ENCODE data around the gene PPP2R2B. TPM values are rescaled to one million over a fixed set of nuclear protein-coding genes. Genes with fewer than 3 reads are reported as not detected.

The PPP2R2B gene
- total and polyA plus RNA-seq, 2 donors (not counting 1 experiment from before 2014, with no cell fraction given), result 0.67 to 1.5 TPM

DNA sequence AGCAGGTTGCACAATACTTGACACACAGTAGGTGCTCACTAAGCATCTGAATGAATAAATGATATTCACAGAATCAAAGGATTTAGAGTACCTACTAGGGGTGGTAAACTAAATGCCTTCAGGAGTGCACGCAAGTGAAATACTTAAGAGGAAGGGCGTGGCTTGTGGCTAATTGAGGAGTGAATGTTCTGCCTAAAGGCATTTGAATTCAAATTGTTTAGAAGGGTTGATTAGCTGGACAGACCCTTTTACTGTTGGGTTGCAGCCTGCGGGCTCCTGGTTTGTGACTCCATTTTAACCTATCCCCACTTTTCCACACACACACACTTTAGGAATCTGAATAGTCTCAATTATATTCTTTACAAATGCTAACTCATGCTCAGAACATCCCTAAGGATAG, 63.1 kb downstream of the PPP2R2B start:
- Histone ChIP-seq H2AFZ (ENCODE audit: low read length) (no peak overlapping the region), H3K9me3 (ENCODE audit: control insufficient read depth, insufficient read depth, low read depth, low read length) (no peaks in the 10 kb centered on the region), H3K4me3 (replicated peaks in 1 of 4; ENCODE audit: control extremely low read depth in 1 of 4, insufficient read depth in 1 of 4, low read depth in 3 of 4, low read length in 4 of 4) (no peak overlapping the region), H3K4me2 (ENCODE audit: extremely low read depth, insufficient read depth, low read length) (no peak overlapping the region), H3K4me1 (ENCODE audit: control insufficient read depth, extremely low read depth, insufficient read depth, low read length) (no peaks in the 10 kb centered on the region), H3K79me2 (ENCODE audit: control insufficient read depth, insufficient read depth, low read length) (no peaks in the 10 kb centered on the region), H3K9ac (ENCODE audit: insufficient read depth, low read length) (no peak overlapping the region), H4K20me1 (ENCODE audit: control insufficient read depth, extremely low read depth, insufficient read depth, low read length) (no peaks in the 10 kb centered on the region), H3K27ac (ENCODE audit: insufficient read depth, low read length) (no peak overlapping the region), H3K36me3 (ENCODE audit: control insufficient read depth, insufficient read depth, low read length) (no peaks in the 10 kb centered on the region), H3K27me3 (ENCODE audit: control insufficient read depth, insufficient read depth, low read length) (no peaks in the 10 kb centered on the region)
- no peak for DNase-seq (ENCODE audit: low read depth in 2 of 2)
- no peak for TF ChIP-seq EZH2 (IDR thresholded peaks at IDR 0.05; ENCODE audit: low read length, missing control alignments)
- TF ChIP-seq, protein P1, sequence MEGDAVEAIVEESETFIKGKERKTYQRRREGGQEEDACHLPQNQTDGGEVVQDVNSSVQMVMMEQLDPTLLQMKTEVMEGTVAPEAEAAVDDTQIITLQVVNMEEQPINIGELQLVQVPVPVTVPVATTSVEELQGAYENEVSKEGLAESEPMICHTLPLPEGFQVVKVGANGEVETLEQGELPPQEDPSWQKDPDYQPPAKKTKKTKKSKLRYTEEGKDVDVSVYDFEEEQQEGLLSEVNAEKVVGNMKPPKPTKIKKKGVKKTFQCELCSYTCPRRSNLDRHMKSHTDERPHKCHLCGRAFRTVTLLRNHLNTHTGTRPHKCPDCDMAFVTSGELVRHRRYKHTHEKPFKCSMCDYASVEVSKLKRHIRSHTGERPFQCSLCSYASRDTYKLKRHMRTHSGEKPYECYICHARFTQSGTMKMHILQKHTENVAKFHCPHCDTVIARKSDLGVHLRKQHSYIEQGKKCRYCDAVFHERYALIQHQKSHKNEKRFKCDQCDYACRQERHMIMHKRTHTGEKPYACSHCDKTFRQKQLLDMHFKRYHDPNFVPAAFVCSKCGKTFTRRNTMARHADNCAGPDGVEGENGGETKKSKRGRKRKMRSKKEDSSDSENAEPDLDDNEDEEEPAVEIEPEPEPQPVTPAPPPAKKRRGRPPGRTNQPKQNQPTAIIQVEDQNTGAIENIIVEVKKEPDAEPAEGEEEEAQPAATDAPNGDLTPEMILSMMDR (conservative IDR thresholded peaks at IDR 0.05 in 1 of 2, IDR thresholded peaks at IDR 0.05 in 1 of 2; ENCODE audit: low read depth in 1 of 2, low read length in 2 of 2), result no peak

DNA sequence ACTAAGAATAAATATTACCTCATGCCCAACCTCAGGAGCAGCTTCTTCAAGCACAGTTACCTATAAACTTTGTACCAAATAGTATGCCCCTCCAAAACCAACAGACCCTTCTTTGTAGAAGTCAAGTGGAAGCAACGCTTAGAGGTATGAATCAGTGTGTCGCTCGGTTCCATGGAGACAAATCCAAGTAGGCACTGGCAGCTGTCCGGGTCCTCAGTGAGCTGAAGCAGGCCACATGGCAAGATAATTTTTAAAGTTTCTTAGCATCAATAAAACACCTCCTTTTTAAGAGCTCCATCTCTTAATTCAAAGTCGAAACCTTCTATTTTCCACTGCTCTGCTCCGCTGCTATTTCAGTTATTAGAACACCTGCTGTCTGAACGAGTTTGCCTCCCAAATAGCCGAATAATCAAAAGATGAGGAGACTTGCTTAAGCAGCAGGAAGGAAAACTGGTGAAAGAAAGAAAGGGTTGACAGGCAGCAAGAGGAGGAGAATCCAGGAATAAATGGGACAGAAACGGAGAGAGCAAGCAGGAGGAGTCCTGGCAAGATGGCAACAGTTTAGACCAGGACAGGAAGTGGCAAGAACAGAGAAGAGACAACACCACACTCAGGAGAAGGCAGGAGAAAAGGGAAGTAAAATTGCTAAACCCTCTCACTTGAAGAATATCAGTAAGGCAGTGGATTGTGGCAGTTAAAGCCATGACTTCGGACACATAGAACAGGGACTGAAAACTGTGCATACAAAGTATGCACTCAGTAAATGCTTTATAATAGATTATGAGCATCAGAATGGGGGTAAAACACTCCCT, 65.0 kb downstream of the PPP2R2B start:
- Histone ChIP-seq H3K27me3 (ENCODE audit: control insufficient read depth, insufficient read depth, low read length) (no peaks in the 10 kb centered on the region), H3K27ac (ENCODE audit: insufficient read depth, low read length) (no peak overlapping the region), H3K79me2 (ENCODE audit: control insufficient read depth, insufficient read depth, low read length) (no peaks in the 10 kb centered on the region), H3K36me3 (ENCODE audit: control insufficient read depth, insufficient read depth, low read length) (no peaks in the 10 kb centered on the region), H3K4me2 (ENCODE audit: extremely low read depth, insufficient read depth, low read length) (no peak overlapping the region), H3K4me3 (replicated peaks in 1 of 4; ENCODE audit: control extremely low read depth in 1 of 4, insufficient read depth in 1 of 4, low read depth in 3 of 4, low read length in 4 of 4) (no peak overlapping the region), H3K4me1 (ENCODE audit: control insufficient read depth, extremely low read depth, insufficient read depth, low read length) (no peaks in the 10 kb centered on the region), H4K20me1 (ENCODE audit: control insufficient read depth, extremely low read depth, insufficient read depth, low read length) (no peaks in the 10 kb centered on the region), H2AFZ (ENCODE audit: low read length) (no peak overlapping the region), H3K9me3 (ENCODE audit: control insufficient read depth, insufficient read depth, low read depth, low read length) (no peaks in the 10 kb centered on the region), H3K9ac (ENCODE audit: insufficient read depth, low read length) (no peak overlapping the region)
- TF ChIP-seq EZH2 (IDR thresholded peaks at IDR 0.05; ENCODE audit: low read length, missing control alignments), result no peak
- TF ChIP-seq, protein P1 (conservative IDR thresholded peaks at IDR 0.05 in 1 of 2, IDR thresholded peaks at IDR 0.05 in 1 of 2; ENCODE audit: low read depth in 1 of 2, low read length in 2 of 2), result no peak
- no peak for DNase-seq (ENCODE audit: low read depth in 2 of 2)

DNA sequence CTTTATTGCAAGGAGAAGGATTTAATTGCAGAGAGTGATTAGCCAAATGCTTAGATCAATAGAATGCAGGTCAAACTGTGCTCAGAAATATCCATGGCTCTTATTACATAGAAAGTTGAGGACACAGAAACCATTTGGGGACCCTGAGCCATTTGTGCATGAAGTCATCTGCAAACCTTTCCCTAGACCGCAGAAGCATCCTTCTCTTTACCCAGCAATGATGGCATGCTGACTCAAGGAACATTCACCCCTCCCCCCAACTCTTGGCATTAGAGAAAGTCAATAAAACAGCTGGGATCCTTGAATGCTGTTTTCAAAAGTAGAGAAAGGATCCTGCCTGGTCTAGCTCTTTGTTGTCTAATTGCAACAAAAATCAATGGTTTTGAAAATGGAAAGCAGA, 73.5 kb downstream of the PPP2R2B start:
- H3K27me3 ChIP-seq (ENCODE audit: control insufficient read depth, insufficient read depth, low read length), result no peaks in the 10 kb centered on the region

More for the DNA sequence above, 73.5 kb downstream of the PPP2R2B start:
- Histone ChIP-seq H2AFZ (ENCODE audit: low read length) (no peak overlapping the region), H3K79me2 (ENCODE audit: control insufficient read depth, insufficient read depth, low read length) (no peaks in the 10 kb centered on the region), H3K4me2 (ENCODE audit: extremely low read depth, insufficient read depth, low read length) (no peak overlapping the region), H3K27ac (ENCODE audit: insufficient read depth, low read length) (no peak overlapping the region), H4K20me1 (ENCODE audit: control insufficient read depth, extremely low read depth, insufficient read depth, low read length) (no peaks in the 10 kb centered on the region), H3K4me3 (replicated peaks in 1 of 4; ENCODE audit: control extremely low read depth in 1 of 4, insufficient read depth in 1 of 4, low read depth in 3 of 4, low read length in 4 of 4) (no peak overlapping the region), H3K9me3 (ENCODE audit: control insufficient read depth, insufficient read depth, low read depth, low read length) (no peaks in the 10 kb centered on the region), H3K36me3 (ENCODE audit: control insufficient read depth, insufficient read depth, low read length) (no peaks in the 10 kb centered on the region), H3K4me1 (ENCODE audit: control insufficient read depth, extremely low read depth, insufficient read depth, low read length) (no peaks in the 10 kb centered on the region), H3K9ac (ENCODE audit: insufficient read depth, low read length) (no peak overlapping the region)
- no peak for TF ChIP-seq EZH2 (IDR thresholded peaks at IDR 0.05; ENCODE audit: low read length, missing control alignments)
- TF ChIP-seq, protein P1 (conservative IDR thresholded peaks at IDR 0.05 in 1 of 2, IDR thresholded peaks at IDR 0.05 in 1 of 2; ENCODE audit: low read depth in 1 of 2, low read length in 2 of 2), result no peak
- peak in 1 of 2 donors; percentile 76 for DNase-seq (ENCODE audit: low read depth in 2 of 2)

Measured in fibroblast of lung (primary cell).